Neutrophil (primary cell): ENCODE data around the gene FGGY.

Source experiments
- H3K27ac ChIP-seq: fragments of 200-600 bp; sonication (generic); 2 replicates; pipeline ENCODE4 v1.5.1; 2016; ENCODE audit warnings: mild to moderate bottlenecking, moderate library complexity
- H3K27me3 ChIP-seq: fragments of 200-600 bp; sonication (generic); 2 replicates; pipeline ENCODE4 v1.6.0; 2016; ENCODE audit warnings: mild to moderate bottlenecking
- H3K36me3 ChIP-seq: fragments of 200-600 bp; sonication (generic); 2 replicates; pipeline ENCODE4 v1.5.1; 2017
- H3K4me1 ChIP-seq, 2 experiments: fragments of 200-600 bp in 1 of 2; sonication (generic) in 1 of 2; 1 replicate in 1 of 2; 2 replicates in 1 of 2; pipeline versions ENCODE4 v1.5.1 to v1.6.1; 2013 to 2016; ENCODE audit warnings: low read depth in 1 of 2, low read length in 1 of 2, mild to moderate bottlenecking in 1 of 2, moderate library complexity in 1 of 2; ENCODE audit not compliant: control insufficient read depth in 1 of 2, insufficient read depth in 1 of 2
- H3K4me3 ChIP-seq, 2 experiments: fragments of 200-600 bp in 1 of 2; sonication (generic) in 1 of 2; 1 replicate in 1 of 2; 2 replicates in 1 of 2; pipeline ENCODE4 v1.5.1; 2013 to 2016; ENCODE audit warnings: low read depth in 1 of 2, low read length in 1 of 2, mild to moderate bottlenecking in 1 of 2, moderate library complexity in 1 of 2
- H3K9me3 ChIP-seq: fragments of 200-600 bp; sonication (generic); 2 replicates; pipeline ENCODE4 v1.5.1; 2016
- CTCF ChIP-seq: fragments of 200-600 bp; sonication (generic); IDR thresholded peaks from 2 replicates; pipeline ENCODE4 v1.5.1; 2016; ENCODE audit warnings: antibody characterized with exemption

Gene FGGY

GRCh38 chr1:59667020-59667419, 370.1 kb downstream of the FGGY start:
- H3K9me3 ChIP-seq, result no peaks in the 10 kb centered on the region
- no peak overlapping the region for H3K4me3 ChIP-seq
- no peak for TF ChIP-seq CTCF
- H3K36me3 ChIP-seq, result no peaks in the 10 kb centered on the region
- no peak overlapping the region for H3K27ac ChIP-seq
- peaks cover 8 to 11% of the 10 kb centered on the region in 2 experiments for H3K4me1 ChIP-seq
- H3K27me3 ChIP-seq, result no peaks in the 10 kb centered on the region

- H3K36me3 ChIP-seq, result no peaks in the 10 kb centered on the region
- TF ChIP-seq CTCF, result no peak
Measured at GRCh38 chr1:59669752-59670312, 372.9 kb downstream of the FGGY start.

GRCh38 chr1:59670662-59671061, 373.8 kb downstream of the FGGY start:
- TF ChIP-seq CTCF, result no peak
- no peaks in the 10 kb centered on the region for H3K27me3 ChIP-seq
- no peak overlapping the region for H3K27ac ChIP-seq
- no peaks in the 10 kb centered on the region for H3K36me3 ChIP-seq
- H3K9me3 ChIP-seq, result no peaks in the 10 kb centered on the region
- peaks cover 38% of the 10 kb centered on the region in 2 experiments for H3K4me1 ChIP-seq
- H3K4me3 ChIP-seq, result no peak overlapping the region

More at GRCh38 chr1:59669752-59670312, 372.9 kb downstream of the FGGY start:
- H3K4me1 ChIP-seq, result peaks cover 30 to 31% of the 10 kb centered on the region in 2 experiments
- H3K27me3 ChIP-seq, result no peaks in the 10 kb centered on the region
- H3K4me3 ChIP-seq, result no peak overlapping the region
- no peak overlapping the region for H3K27ac ChIP-seq
- H3K9me3 ChIP-seq, result no peaks in the 10 kb centered on the region

- Histone ChIP-seq H3K27ac (no peak overlapping the region), H3K4me1 (peaks cover 33 to 41% of the 10 kb centered on the region in 2 experiments), H3K36me3 (no peaks in the 10 kb centered on the region), H3K27me3 (no peaks in the 10 kb centered on the region), H3K9me3 (no peaks in the 10 kb centered on the region), H3K4me3 (no peak overlapping the region)
- TF ChIP-seq CTCF, result no peak
Measured at GRCh38 chr1:59671066-59671952, 374.4 kb downstream of the FGGY start.

GRCh38 chr1:59671953-59672305, 375.0 kb downstream of the FGGY start:
- no peak for TF ChIP-seq CTCF
- H3K36me3 ChIP-seq, result no peaks in the 10 kb centered on the region
- H3K27ac ChIP-seq, result peak overlapping the region; percentile 85
- no peak overlapping the region for H3K4me3 ChIP-seq
- H3K4me1 ChIP-seq, result peaks cover 28 to 37% of the 10 kb centered on the region in 2 experiments
- H3K27me3 ChIP-seq, result no peaks in the 10 kb centered on the region
- no peaks in the 10 kb centered on the region for H3K9me3 ChIP-seq
